Measurements from ENCODE around the gene EML6.

DNA sequence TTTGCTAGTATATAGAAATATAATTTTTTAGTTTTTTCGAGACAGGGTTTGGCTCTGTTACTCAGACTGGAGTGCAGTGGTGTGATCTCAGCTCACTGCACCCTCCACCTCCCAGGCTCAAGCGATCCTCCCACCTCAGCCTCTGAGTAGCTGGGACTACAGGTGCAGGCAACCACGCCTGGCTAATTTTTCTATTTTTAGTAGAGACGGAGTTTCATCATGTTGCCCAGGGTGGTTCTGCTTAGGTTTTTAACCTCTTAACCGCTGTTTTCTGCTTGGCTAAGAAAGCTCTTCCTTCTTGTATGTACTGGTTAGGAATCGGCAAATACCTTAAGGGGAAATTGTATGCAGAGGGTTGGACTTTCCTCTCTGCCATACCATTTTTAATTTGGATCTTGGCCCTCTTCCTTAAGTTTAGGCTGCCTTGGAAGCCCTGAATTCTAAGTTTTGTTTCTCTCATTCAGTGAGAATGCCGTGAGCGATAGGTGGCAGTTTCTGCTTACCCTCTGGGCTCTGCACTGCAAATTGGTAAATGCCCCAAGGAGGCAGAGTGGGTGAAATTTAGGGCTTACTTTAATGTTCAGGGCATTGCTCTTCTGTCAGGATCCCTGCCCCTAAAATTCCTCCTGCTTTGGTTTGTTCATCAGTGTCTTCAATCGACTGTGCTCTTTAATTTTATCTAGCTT, 32.3 kb downstream of the EML6 start:
- TF ChIP-seq, protein P1, sequence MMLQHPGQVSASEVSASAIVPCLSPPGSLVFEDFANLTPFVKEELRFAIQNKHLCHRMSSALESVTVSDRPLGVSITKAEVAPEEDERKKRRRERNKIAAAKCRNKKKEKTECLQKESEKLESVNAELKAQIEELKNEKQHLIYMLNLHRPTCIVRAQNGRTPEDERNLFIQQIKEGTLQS (IDR thresholded peaks at IDR 0.05), result no peak
- TF ChIP-seq, protein P2, sequence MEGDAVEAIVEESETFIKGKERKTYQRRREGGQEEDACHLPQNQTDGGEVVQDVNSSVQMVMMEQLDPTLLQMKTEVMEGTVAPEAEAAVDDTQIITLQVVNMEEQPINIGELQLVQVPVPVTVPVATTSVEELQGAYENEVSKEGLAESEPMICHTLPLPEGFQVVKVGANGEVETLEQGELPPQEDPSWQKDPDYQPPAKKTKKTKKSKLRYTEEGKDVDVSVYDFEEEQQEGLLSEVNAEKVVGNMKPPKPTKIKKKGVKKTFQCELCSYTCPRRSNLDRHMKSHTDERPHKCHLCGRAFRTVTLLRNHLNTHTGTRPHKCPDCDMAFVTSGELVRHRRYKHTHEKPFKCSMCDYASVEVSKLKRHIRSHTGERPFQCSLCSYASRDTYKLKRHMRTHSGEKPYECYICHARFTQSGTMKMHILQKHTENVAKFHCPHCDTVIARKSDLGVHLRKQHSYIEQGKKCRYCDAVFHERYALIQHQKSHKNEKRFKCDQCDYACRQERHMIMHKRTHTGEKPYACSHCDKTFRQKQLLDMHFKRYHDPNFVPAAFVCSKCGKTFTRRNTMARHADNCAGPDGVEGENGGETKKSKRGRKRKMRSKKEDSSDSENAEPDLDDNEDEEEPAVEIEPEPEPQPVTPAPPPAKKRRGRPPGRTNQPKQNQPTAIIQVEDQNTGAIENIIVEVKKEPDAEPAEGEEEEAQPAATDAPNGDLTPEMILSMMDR (IDR thresholded peaks at IDR 0.05 in 2 of 3, conservative IDR thresholded peaks at IDR 0.05 in 1 of 3; ENCODE audit: borderline replicate concordance in 1 of 3, insufficient read depth in 1 of 3, low read depth in 2 of 3, low read length in 2 of 3), result no peak
- TF ChIP-seq EGR1 (IDR thresholded peaks at IDR 0.05; ENCODE audit: low read depth) (no peak), POLR2AphosphoS5 (IDR thresholded peaks at IDR 0.05; ENCODE audit: low read depth, low read length) (no peak)
- TF ChIP-seq, protein P3, sequence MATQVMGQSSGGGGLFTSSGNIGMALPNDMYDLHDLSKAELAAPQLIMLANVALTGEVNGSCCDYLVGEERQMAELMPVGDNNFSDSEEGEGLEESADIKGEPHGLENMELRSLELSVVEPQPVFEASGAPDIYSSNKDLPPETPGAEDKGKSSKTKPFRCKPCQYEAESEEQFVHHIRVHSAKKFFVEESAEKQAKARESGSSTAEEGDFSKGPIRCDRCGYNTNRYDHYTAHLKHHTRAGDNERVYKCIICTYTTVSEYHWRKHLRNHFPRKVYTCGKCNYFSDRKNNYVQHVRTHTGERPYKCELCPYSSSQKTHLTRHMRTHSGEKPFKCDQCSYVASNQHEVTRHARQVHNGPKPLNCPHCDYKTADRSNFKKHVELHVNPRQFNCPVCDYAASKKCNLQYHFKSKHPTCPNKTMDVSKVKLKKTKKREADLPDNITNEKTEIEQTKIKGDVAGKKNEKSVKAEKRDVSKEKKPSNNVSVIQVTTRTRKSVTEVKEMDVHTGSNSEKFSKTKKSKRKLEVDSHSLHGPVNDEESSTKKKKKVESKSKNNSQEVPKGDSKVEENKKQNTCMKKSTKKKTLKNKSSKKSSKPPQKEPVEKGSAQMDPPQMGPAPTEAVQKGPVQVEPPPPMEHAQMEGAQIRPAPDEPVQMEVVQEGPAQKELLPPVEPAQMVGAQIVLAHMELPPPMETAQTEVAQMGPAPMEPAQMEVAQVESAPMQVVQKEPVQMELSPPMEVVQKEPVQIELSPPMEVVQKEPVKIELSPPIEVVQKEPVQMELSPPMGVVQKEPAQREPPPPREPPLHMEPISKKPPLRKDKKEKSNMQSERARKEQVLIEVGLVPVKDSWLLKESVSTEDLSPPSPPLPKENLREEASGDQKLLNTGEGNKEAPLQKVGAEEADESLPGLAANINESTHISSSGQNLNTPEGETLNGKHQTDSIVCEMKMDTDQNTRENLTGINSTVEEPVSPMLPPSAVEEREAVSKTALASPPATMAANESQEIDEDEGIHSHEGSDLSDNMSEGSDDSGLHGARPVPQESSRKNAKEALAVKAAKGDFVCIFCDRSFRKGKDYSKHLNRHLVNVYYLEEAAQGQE (IDR thresholded peaks at IDR 0.05; ENCODE audit: low read depth), result no peak
- TF ChIP-seq, protein P4, sequence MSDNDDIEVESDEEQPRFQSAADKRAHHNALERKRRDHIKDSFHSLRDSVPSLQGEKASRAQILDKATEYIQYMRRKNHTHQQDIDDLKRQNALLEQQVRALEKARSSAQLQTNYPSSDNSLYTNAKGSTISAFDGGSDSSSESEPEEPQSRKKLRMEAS (IDR thresholded peaks at IDR 0.05), result no peak

Measured in HCT116 (cell line).